WTC11 (cell line): ENCODE results near the gene CYSRT1. TPM values are rescaled to one million over a fixed set of nuclear protein-coding genes. Genes with fewer than 3 reads are reported as not detected.
A peak's percentile ranks its signal among the peaks of the same experiment; 100 is the strongest.

Experiments
- ATAC-seq: fragments of 200-7000 bp; cut with Tn5 transposase; 2 replicates; pipeline ENCODE4 v1.10.0; 2021; ENCODE audit warnings: mild to moderate bottlenecking, moderate library complexity
- Bru-seq: library from RNA; stranded (reverse); fragments of 400-500 nt; gene quantifications from one replicate; lab custom pipeline; 2021; lab: Mats Ljungman, UMichigan
- CTCF ChIA-PET: fragments of 300-600 bp; sonication (Branson Sonifier 250); formaldehyde crosslinking; loops from one replicate; lab custom pipeline; 2021; ENCODE audit warnings: antibody characterized with exemption; lab: Charles Lee
- POLR2A ChIA-PET: fragments of 350-600 bp; sonication (Branson Sonifier 250); formaldehyde crosslinking; loops from one replicate; lab custom pipeline; 2021; ENCODE audit warnings: antibody characterized with exemption; lab: Charles Lee
- DNase-seq: peaks from one replicate; pipeline ENCODE4 v3.0.0; 2021; ENCODE audit warnings: low spot score
- H3K27ac Mint-ChIP-seq: 2 replicates; pipeline ENCODE4 v1.8.0; 2021; ENCODE audit warnings: mixed read lengths
- H3K27me3 Mint-ChIP-seq: 2 replicates; pipeline ENCODE4 v1.8.0; 2021; ENCODE audit warnings: low read depth, mild to moderate bottlenecking, moderate library complexity, mixed read lengths
- H3K36me3 Mint-ChIP-seq: 2 replicates; pipeline ENCODE4 v1.8.0; 2021; ENCODE audit warnings: mixed read lengths
- H3K4me1 Mint-ChIP-seq: 2 replicates; pipeline ENCODE4 v1.8.0; 2022; ENCODE audit warnings: mixed read lengths
- H3K4me3 Mint-ChIP-seq: 2 replicates; pipeline ENCODE4 v1.8.0; 2021; ENCODE audit warnings: mild to moderate bottlenecking, moderate library complexity, mixed read lengths
- H3K9me3 Mint-ChIP-seq: 2 replicates; pipeline ENCODE4 v1.8.0; 2021; ENCODE audit warnings: mixed read lengths
- ATF2 ChIP-seq: sonication (generic); formaldehyde crosslinking; IDR thresholded peaks from 2 replicates; pipeline ENCODE4 v1.8.1; 2022; ENCODE audit warnings: low read depth, missing genetic modification reagents, borderline replicate concordance
- ATF6 ChIP-seq: sonication (generic); formaldehyde crosslinking; IDR thresholded peaks from 2 replicates; pipeline ENCODE4 v1.8.1; 2023; ENCODE audit warnings: mild to moderate bottlenecking, missing genetic modification reagents
- E2F4 ChIP-seq: sonication (generic); formaldehyde crosslinking; IDR thresholded peaks from 2 replicates; pipeline ENCODE4 v1.8.1; 2022; ENCODE audit warnings: low read depth, mild to moderate bottlenecking, moderate library complexity, missing genetic modification reagents, borderline replicate concordance
- ETV6 ChIP-seq: sonication (generic); formaldehyde crosslinking; IDR thresholded peaks from 2 replicates; pipeline ENCODE4 v1.8.1; 2022; ENCODE audit warnings: mild to moderate bottlenecking, missing genetic modification reagents
- GABPB1 ChIP-seq: sonication (generic); formaldehyde crosslinking; IDR thresholded peaks from 2 replicates; pipeline ENCODE4 v1.8.1; 2023; ENCODE audit warnings: mild to moderate bottlenecking, missing genetic modification reagents
- HMGXB4 ChIP-seq: sonication (generic); formaldehyde crosslinking; IDR thresholded peaks from 2 replicates; pipeline ENCODE4 v1.8.1; 2023; ENCODE audit warnings: mild to moderate bottlenecking, moderate library complexity, missing genetic modification reagents
- JUN ChIP-seq: sonication (generic); formaldehyde crosslinking; IDR thresholded peaks from 2 replicates; pipeline ENCODE4 v1.8.0; 2023; ENCODE audit warnings: mild to moderate bottlenecking, missing genetic modification reagents
- KAT7 ChIP-seq: sonication (generic); formaldehyde crosslinking; IDR thresholded peaks from 2 replicates; pipeline ENCODE4 v1.8.1; 2023; ENCODE audit warnings: missing genetic modification reagents, mild to moderate bottlenecking, borderline replicate concordance
- NFE2L1 ChIP-seq: sonication (generic); formaldehyde crosslinking; IDR thresholded peaks from 2 replicates; pipeline ENCODE4 v1.8.1; 2023; ENCODE audit warnings: missing genetic modification reagents
- PRDM15 ChIP-seq: sonication (generic); formaldehyde crosslinking; IDR thresholded peaks from 2 replicates; pipeline ENCODE4 v1.8.0; 2022; ENCODE audit warnings: missing genetic modification reagents
- PREB ChIP-seq: sonication (generic); formaldehyde crosslinking; IDR thresholded peaks from 2 replicates; pipeline ENCODE4 v1.8.1; 2022; ENCODE audit warnings: mild to moderate bottlenecking, missing genetic modification reagents, moderate library complexity, borderline replicate concordance
- SOX15 ChIP-seq: fragments of 250-450 bp; sonication (Bioruptor Pico); IDR thresholded peaks from 2 replicates; pipeline ENCODE4 v1.9.0; 2021; ENCODE audit warnings: mild to moderate bottlenecking
- TCF7 ChIP-seq: sonication (generic); formaldehyde crosslinking; IDR thresholded peaks from 2 replicates; pipeline ENCODE4 v1.8.0; 2022; ENCODE audit warnings: mild to moderate bottlenecking, low read depth, missing genetic modification reagents, moderate library complexity
- TP53 ChIP-seq: sonication (generic); formaldehyde crosslinking; IDR thresholded peaks from 2 replicates; pipeline ENCODE4 v1.8.1; 2023; ENCODE audit warnings: mild to moderate bottlenecking, missing genetic modification reagents
- ZNF138 ChIP-seq: sonication (generic); formaldehyde crosslinking; conservative IDR thresholded peaks from 2 replicates; pipeline ENCODE4 v1.8.1; 2022; ENCODE audit warnings: mild to moderate bottlenecking, moderate library complexity, missing genetic modification reagents
- ZNF396 ChIP-seq: fragments of 250-450 bp; sonication (Bioruptor Pico); IDR thresholded peaks from 2 replicates; pipeline ENCODE4 v1.8.0; 2021; ENCODE audit warnings: mild to moderate bottlenecking, moderate library complexity, borderline replicate concordance
- long read RNA-seq, 3 experiments: library from RNA in 1 of 3; library from capped mRNA in 1 of 3; library from polyadenylated mRNA in 1 of 3; unstranded in 2 of 3; stranded (forward) in 1 of 3; transcript quantifications; one replicate each; pipeline ENCODE4 v2.0.0, GENCODE V29; 2021
- total RNA-seq: library from RNA; stranded (reverse); gene quantifications from 3 replicates; pipeline ENCODE4 v1.2.3, GENCODE V29; 2021
- TF ChIP-seq, protein P1 (sequence below): sonication (generic); formaldehyde crosslinking; conservative IDR thresholded peaks from 2 replicates; pipeline ENCODE4 v1.8.1; 2023; ENCODE audit warnings: mild to moderate bottlenecking, low read depth, missing genetic modification reagents, moderate library complexity
- TF ChIP-seq, protein P2 (sequence below): sonication (generic); formaldehyde crosslinking; IDR thresholded peaks from 2 replicates; pipeline ENCODE4 v1.8.1; 2022; ENCODE audit warnings: missing genetic modification reagents, borderline replicate concordance

Gene CYSRT1
- total RNA-seq (2.8 to 3.5 TPM (median 2.9 TPM) in 3 replicates), Bru-seq, nascent RNA (percentile 33 among the genes with signal in this experiment)
- long read RNA-seq, experiment 1, transcript CYSRT1-201 (2 exons, 1,297 nt): major isoform, 5 of 6 reads
- long read RNA-seq, experiment 1, partial matches to known transcripts: 0 of 6 reads
- long read RNA-seq, experiment 1, other reads (novel, unspliced or antisense): 1 of 6 reads
- long read RNA-seq, experiment 2, partial matches to known transcripts: 0 of 1 reads
- long read RNA-seq, experiment 2, other reads (novel, unspliced or antisense): 0 of 1 reads
- long read RNA-seq, experiment 3, partial matches to known transcripts: 0 of 1 reads
- long read RNA-seq, experiment 3, other reads (novel, unspliced or antisense): 0 of 1 reads

DNA sequence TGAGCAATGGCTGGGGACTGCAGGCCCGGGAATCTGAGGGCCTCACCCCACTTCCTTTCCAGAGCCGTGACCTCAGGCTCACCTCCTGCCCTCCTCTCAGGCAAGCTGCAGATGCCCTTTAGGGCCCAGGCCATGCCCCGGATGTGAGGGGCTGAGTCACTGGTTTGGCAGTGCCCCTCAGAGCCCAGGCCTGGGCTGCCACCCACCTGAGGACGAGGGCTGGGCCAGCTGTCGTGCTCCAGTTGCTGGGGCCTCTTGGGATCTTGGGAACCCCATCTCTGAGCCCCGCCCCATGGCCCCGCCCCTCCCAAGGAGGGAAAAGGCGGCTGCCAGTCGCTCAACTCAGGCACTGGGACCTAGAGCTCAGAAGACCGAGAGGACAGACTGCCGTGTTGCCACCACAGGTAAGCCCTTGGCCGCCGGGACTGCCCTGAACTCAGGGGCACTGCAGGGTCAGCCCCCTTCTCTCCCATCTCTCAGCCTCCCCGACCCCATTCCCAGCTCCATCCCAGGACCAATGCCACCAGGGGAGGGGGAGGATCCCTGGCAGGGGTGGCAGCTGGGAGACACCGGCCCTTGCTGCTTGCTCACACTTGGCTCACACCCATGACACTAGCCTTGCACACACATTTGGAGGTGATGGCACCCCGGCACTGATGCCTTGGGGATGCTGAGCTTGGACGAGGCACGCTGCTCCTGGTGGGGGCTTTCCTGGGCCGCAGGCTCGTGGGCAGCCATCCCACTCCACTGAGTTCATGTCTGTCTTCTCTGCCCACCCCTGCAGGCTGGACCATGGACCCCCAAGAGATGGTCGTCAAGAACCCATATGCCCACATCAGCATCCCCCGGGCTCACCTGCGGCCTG, at the start of gene CYSRT1:
Gene CYSRT1 (plus strand): TSS at position 345 of the 865 bp plus-strand sequence. CDS start 448 bp downstream, at position 793.
- H3K27ac Mint-ChIP-seq: no peak within 1 kb of the TSS
- DNase-seq: peak; percentile 57
- POLR2A ChIA-PET: interaction anchor here (1.6 kb wide), 1 partner anchor 110 kb away, joined by 3 read pairs; no protein-coding TSS in a partner anchor

More for the DNA sequence above, at the start of gene CYSRT1:
- TF ChIP-seq, protein P1, sequence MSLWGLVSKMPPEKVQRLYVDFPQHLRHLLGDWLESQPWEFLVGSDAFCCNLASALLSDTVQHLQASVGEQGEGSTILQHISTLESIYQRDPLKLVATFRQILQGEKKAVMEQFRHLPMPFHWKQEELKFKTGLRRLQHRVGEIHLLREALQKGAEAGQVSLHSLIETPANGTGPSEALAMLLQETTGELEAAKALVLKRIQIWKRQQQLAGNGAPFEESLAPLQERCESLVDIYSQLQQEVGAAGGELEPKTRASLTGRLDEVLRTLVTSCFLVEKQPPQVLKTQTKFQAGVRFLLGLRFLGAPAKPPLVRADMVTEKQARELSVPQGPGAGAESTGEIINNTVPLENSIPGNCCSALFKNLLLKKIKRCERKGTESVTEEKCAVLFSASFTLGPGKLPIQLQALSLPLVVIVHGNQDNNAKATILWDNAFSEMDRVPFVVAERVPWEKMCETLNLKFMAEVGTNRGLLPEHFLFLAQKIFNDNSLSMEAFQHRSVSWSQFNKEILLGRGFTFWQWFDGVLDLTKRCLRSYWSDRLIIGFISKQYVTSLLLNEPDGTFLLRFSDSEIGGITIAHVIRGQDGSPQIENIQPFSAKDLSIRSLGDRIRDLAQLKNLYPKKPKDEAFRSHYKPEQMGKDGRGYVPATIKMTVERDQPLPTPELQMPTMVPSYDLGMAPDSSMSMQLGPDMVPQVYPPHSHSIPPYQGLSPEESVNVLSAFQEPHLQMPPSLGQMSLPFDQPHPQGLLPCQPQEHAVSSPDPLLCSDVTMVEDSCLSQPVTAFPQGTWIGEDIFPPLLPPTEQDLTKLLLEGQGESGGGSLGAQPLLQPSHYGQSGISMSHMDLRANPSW (CRISPR knock-in tag): no peak
- no peak for TF ChIP-seq NFE2L1
- TF ChIP-seq ZNF396: no peak
- TF ChIP-seq HMGXB4 (CRISPR knock-in tag): no peak
- TF ChIP-seq TP53 (CRISPR knock-in tag): no peak
- no peak for TF ChIP-seq KAT7 (CRISPR knock-in tag)
- TF ChIP-seq E2F4 (CRISPR knock-in tag): no peak
- no peak for TF ChIP-seq GABPB1
- TF ChIP-seq ATF6 (CRISPR knock-in tag): no peak
- TF ChIP-seq JUN (CRISPR knock-in tag): no peak
- no peak for TF ChIP-seq ATF2 (CRISPR knock-in tag)
- no peak for TF ChIP-seq SOX15 (CRISPR knock-in tag)
- TF ChIP-seq PREB (CRISPR knock-in tag): no peak
- TF ChIP-seq TCF7: no peak
- TF ChIP-seq ZNF138: no peak
- TF ChIP-seq, protein P2, sequence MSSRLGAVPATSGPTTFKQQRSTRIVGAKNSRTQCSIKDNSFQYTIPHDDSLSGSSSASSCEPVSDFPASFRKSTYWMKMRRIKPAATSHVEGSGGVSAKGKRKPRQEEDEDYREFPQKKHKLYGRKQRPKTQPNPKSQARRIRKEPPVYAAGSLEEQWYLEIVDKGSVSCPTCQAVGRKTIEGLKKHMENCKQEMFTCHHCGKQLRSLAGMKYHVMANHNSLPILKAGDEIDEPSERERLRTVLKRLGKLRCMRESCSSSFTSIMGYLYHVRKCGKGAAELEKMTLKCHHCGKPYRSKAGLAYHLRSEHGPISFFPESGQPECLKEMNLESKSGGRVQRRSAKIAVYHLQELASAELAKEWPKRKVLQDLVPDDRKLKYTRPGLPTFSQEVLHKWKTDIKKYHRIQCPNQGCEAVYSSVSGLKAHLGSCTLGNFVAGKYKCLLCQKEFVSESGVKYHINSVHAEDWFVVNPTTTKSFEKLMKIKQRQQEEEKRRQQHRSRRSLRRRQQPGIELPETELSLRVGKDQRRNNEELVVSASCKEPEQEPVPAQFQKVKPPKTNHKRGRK: no peak
- TF ChIP-seq PRDM15 (CRISPR knock-in tag): no peak
- TF ChIP-seq ETV6: no peak
- H3K27me3 Mint-ChIP-seq: no peaks in the 10 kb centered on the region
- H3K36me3 Mint-ChIP-seq: no peaks in the 10 kb centered on the region
- peak within 1 kb of the TSS; percentile 77 for H3K4me3 Mint-ChIP-seq
- no peak for ATAC-seq
- CTCF ChIA-PET: interaction anchor here (0.8 to 8.9 kb wide), 12 partner anchors 11 to 198 kb away, joined by 3 to 143 read pairs (median 4); partner anchors contain the start of genes ANAPC2, EXD3, NOXA1 and NPDC1
- peaks cover 3% of the 10 kb centered on the region for H3K4me1 Mint-ChIP-seq
- no peaks in the 10 kb centered on the region for H3K9me3 Mint-ChIP-seq
